Panc1 (cell line): Measurements from ENCODE around the gene TP53I11. TPM values are rescaled to one million over a fixed set of nuclear protein-coding genes. Genes with fewer than 3 reads are reported as not detected.

Experiments used
- ATAC-seq: fragments of 200-7000 bp; cut with Tn5 transposase; 2 replicates; pipeline ENCODE4 v1.9.1; 2020; ENCODE audit warnings: mild to moderate bottlenecking, moderate library complexity
- BruUV-seq: library from RNA; stranded (reverse); fragments of 400-500 nt; replicated peaks from 2 replicates; lab custom pipeline; 2021; lab: Mats Ljungman, UMichigan
- CTCF ChIA-PET: fragments of 300-600 bp; sonication (Branson Sonifier 250); formaldehyde crosslinking; loops from one replicate; lab custom pipeline; 2022; ENCODE audit warnings: antibody characterized with exemption; lab: Charles Lee
- POLR2A ChIA-PET: fragments of 300-600 bp; sonication (Branson Sonifier 250); formaldehyde crosslinking; loops from one replicate; lab custom pipeline; 2022; ENCODE audit warnings: antibody characterized with exemption; lab: Charles Lee
- DNase-seq: peaks from one replicate; pipeline ENCODE4 v3.0.0-alpha.2; 2010; ENCODE audit warnings: low read depth, low spot score
- H3K27ac ChIP-seq: 2 replicates; pipeline ENCODE4 v1.5.1; 2011; ENCODE audit warnings: mild to moderate bottlenecking, low read length, inconsistent platforms
- H3K27me3 ChIP-seq: fragments of 200-500 bp; sonication (Bioruptor generic); 2 replicates; pipeline ENCODE4 v1.6.0; 2014; ENCODE audit warnings: low read length, inconsistent platforms; ENCODE audit not compliant: control insufficient read depth, insufficient read depth
- H3K36me3 ChIP-seq: fragments of 200-500 bp; sonication (Bioruptor generic); 2 replicates; pipeline ENCODE4 v1.5.1; 2014; ENCODE audit warnings: inconsistent platforms, mild to moderate bottlenecking, low read length, moderate library complexity; ENCODE audit not compliant: control insufficient read depth, insufficient read depth
- H3K4me1 ChIP-seq: 2 replicates; pipeline ENCODE4 v1.5.1; 2011; ENCODE audit warnings: inconsistent platforms, mild to moderate bottlenecking, low read length, moderate library complexity; ENCODE audit not compliant: control insufficient read depth, insufficient read depth
- H3K4me3 ChIP-seq, 2 experiments: 2 replicates each; pipeline ENCODE4 v1.5.1; 2011 to 2012; ENCODE audit warnings: low read depth in 2 of 2, low read length in 2 of 2, mild to moderate bottlenecking in 2 of 2, inconsistent platforms in 1 of 2, moderate library complexity in 1 of 2
- H3K9me3 ChIP-seq: fragments of 200-500 bp; sonication (Bioruptor generic); 2 replicates; pipeline ENCODE4 v1.5.1; 2014; ENCODE audit warnings: low read depth, mild to moderate bottlenecking, inconsistent platforms, low read length, moderate library complexity; ENCODE audit not compliant: control insufficient read depth, insufficient read depth
- CTCF ChIP-seq: fragments of 450-650 bp; IDR thresholded peaks from 2 replicates; pipeline ENCODE4 v1.5.1; 2017; ENCODE audit warnings: mild to moderate bottlenecking
- POLR2AphosphoS5 ChIP-seq: IDR thresholded peaks from 2 replicates; pipeline ENCODE4 v1.6.1; 2012; ENCODE audit warnings: mild to moderate bottlenecking, low read depth, low read length, moderate library complexity
- REST ChIP-seq, 2 experiments: IDR thresholded peaks; 2 replicates each; pipeline ENCODE4 v1.6.1; 2011 to 2012; ENCODE audit warnings: low read depth in 2 of 2, control low read depth in 1 of 2, low read length in 1 of 2, mild to moderate bottlenecking in 1 of 2, moderate library complexity in 1 of 2; ENCODE audit not compliant: insufficient read depth in 1 of 2
- SIN3A ChIP-seq: IDR thresholded peaks from 2 replicates; pipeline ENCODE4 v1.6.1; 2012; ENCODE audit warnings: low read depth, mild to moderate bottlenecking, low read length, moderate library complexity, borderline replicate concordance; ENCODE audit not compliant: insufficient read depth
- TCF7L2 ChIP-seq: IDR thresholded peaks from 2 replicates; pipeline ENCODE4 v1.6.1; 2011; ENCODE audit warnings: mild to moderate bottlenecking, low read depth, low read length, inconsistent platforms
- in situ Hi-C: cut with HindIII; loops from 2 replicates; pipeline ENCODE4 v1.10.0; 2016; ENCODE audit warnings: low sequenced_read_pairs, low pct_unique_long_range_greater_than_20kb
- intact Hi-C: fragments of 100-400 bp; cut with micrococcal nuclease; formaldehyde crosslinking; loops from one replicate; pipeline ENCODE4 v1.10.0; 2022; ENCODE audit not compliant: unreplicated experiment
- total RNA-seq: library from RNA; stranded (reverse); gene quantifications from one replicate; pipeline ENCODE4 v1.2.1, GENCODE V29; 2021; ENCODE audit not compliant: unreplicated experiment

The TP53I11 gene
- total RNA-seq, 1 experiment from 2014 or later, result 132 TPM

- intact Hi-C loops, result no loop called here
- H3K4me3 ChIP-seq, result no peak overlapping the region
- POLR2A ChIA-PET, result no interaction called here
- ATAC-seq (no peak), DNase-seq (no peak)
- H3K27me3 ChIP-seq, result no peaks in the 10 kb centered on the region
- BruUV-seq, result no TSS peak
- no peak overlapping the region for H3K27ac ChIP-seq
- H3K9me3 ChIP-seq, result no peaks in the 10 kb centered on the region
- H3K4me1 ChIP-seq, result no peaks in the 10 kb centered on the region
- H3K36me3 ChIP-seq, result no peaks in the 10 kb centered on the region
- CTCF ChIA-PET, result no interaction called here
- TF ChIP-seq CTCF (no peak), SIN3A (no peak), POLR2AphosphoS5 (no peak), TCF7L2 (no peak), REST (IDR thresholded peaks at IDR 0.05; ENCODE audit: insufficient read depth in 1 of 2, low read depth in 2 of 2, low read length in 1 of 2) (no peak)
- in situ Hi-C loops, result no loop called here
These were observed 47.4 kb upstream of the TP53I11 start for GRCh38 chr11:44998051-44998450.

- in situ Hi-C loops (no loop called here), intact Hi-C loops (no loop called here)
- H3K27ac ChIP-seq, result no peak overlapping the region
- no peaks in the 10 kb centered on the region for H3K36me3 ChIP-seq
- H3K4me1 ChIP-seq, result no peaks in the 10 kb centered on the region
- BruUV-seq, result no TSS peak
- H3K4me3 ChIP-seq, result no peak overlapping the region
- CTCF ChIA-PET, result no interaction called here
- ATAC-seq (no peak), DNase-seq (no peak)
- no peak for TF ChIP-seq SIN3A
- no peak for TF ChIP-seq TCF7L2
- TF ChIP-seq REST (IDR thresholded peaks at IDR 0.05; ENCODE audit: insufficient read depth in 1 of 2, low read depth in 2 of 2, low read length in 1 of 2), result no peak
- no peak for TF ChIP-seq CTCF
- TF ChIP-seq POLR2AphosphoS5, result no peak
- H3K9me3 ChIP-seq, result no peaks in the 10 kb centered on the region
- POLR2A ChIA-PET, result no interaction called here
- no peaks in the 10 kb centered on the region for H3K27me3 ChIP-seq
These were observed 46.9 kb upstream of the TP53I11 start for GRCh38 chr11:44997566-44997965.
